Measurements from ENCODE around the gene LTBP3. TPM values are rescaled to one million over a fixed set of nuclear protein-coding genes. Genes with fewer than 3 reads are reported as not detected.

LTBP3 gene
- total and polyA plus RNA-seq, 3 donors from 2014 or later: 58.1 to 126 (median 112) TPM

GRCh38 chr11:65599216-65599954 lies 41.2 kb upstream of the LTBP3 start:
- no peaks in the 10 kb centered on the region for H3K27me3 ChIP-seq
- H3K36me3 ChIP-seq (ENCODE audit: low read depth, missing control alignments): no peaks in the 10 kb centered on the region
- 85 to 87% methylated on average over 16 to 49 of the region's 49 CpGs for WGBS, 2 donors
- H3K4me1 ChIP-seq: no peaks in the 10 kb centered on the region
- H3K4me3 ChIP-seq: no peak overlapping the region
- no peak overlapping the region for H3K27ac ChIP-seq
- TF ChIP-seq, protein P1, sequence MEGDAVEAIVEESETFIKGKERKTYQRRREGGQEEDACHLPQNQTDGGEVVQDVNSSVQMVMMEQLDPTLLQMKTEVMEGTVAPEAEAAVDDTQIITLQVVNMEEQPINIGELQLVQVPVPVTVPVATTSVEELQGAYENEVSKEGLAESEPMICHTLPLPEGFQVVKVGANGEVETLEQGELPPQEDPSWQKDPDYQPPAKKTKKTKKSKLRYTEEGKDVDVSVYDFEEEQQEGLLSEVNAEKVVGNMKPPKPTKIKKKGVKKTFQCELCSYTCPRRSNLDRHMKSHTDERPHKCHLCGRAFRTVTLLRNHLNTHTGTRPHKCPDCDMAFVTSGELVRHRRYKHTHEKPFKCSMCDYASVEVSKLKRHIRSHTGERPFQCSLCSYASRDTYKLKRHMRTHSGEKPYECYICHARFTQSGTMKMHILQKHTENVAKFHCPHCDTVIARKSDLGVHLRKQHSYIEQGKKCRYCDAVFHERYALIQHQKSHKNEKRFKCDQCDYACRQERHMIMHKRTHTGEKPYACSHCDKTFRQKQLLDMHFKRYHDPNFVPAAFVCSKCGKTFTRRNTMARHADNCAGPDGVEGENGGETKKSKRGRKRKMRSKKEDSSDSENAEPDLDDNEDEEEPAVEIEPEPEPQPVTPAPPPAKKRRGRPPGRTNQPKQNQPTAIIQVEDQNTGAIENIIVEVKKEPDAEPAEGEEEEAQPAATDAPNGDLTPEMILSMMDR (IDR thresholded peaks at IDR 0.05): no peak
- no peak for TF ChIP-seq POLR2A (IDR thresholded peaks at IDR 0.05)
- intact Hi-C loops (cut with DNase I; ENCODE audit: low total_unique reads): no loop called here
- H3K9me3 ChIP-seq: no peaks in the 10 kb centered on the region
- no peak for DNase-seq

GRCh38 chr11:65598258-65598699 lies 40.1 kb upstream of the LTBP3 start:
- H3K27ac ChIP-seq: no peak overlapping the region
- H3K9me3 ChIP-seq: no peaks in the 10 kb centered on the region
- H3K36me3 ChIP-seq (ENCODE audit: low read depth, missing control alignments): no peaks in the 10 kb centered on the region
- H3K4me3 ChIP-seq: no peak overlapping the region
- DNase-seq: no peak
- intact Hi-C loops (cut with DNase I; ENCODE audit: low total_unique reads): no loop called here
- no peak for TF ChIP-seq POLR2A (IDR thresholded peaks at IDR 0.05)
- TF ChIP-seq, protein P1 (IDR thresholded peaks at IDR 0.05): no peak
- no peaks in the 10 kb centered on the region for H3K27me3 ChIP-seq
- H3K4me1 ChIP-seq: peaks cover 4% of the 10 kb centered on the region
- WGBS, 2 donors: 84 to 90% methylated on average over 2 to 16 of the region's 16 CpGs

- intact Hi-C loops (cut with DNase I; ENCODE audit: low total_unique reads): no loop called here
- 79 to 81% methylated on average over 6 of the region's 6 CpGs for WGBS, 2 donors
- H3K9me3 ChIP-seq: no peaks in the 10 kb centered on the region
Measured at GRCh38 chr11:65596520-65596919, 38.4 kb upstream of the LTBP3 start.

DNA sequence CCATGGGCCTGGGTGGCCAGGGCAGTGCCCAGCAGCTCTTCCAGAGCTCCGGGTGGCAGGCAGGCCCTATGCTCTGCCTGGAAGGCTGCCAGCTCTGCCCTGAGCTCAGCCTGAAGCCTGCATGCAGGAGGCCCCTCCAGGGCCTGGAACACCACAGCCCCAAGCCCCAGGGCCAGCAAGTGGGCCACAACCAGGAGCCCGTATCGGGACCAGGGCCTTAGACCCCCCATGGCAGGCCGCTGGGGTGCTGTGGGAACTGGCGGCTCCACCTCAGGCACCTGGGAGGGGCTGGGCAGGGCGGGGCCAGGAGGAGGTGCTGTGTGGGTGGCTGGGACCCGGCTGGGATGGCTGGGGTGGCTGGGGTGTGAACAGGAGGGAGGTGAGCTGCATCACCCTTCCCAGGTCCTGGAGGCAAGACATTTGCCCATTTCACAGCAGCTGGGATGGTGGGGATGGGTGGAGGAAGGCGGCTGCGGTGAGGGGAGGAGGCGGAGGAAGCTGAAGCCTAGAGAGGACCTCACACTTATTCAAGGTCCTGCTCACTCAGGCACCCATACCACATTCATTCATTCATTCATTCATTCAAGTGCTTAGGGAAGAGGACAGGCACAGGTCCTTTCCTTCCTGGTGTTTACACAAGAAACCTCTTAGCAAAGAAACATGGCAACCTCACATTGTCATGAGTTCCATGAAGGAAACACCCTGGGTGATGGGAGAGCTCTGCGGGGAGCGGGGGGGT lies 37.6 kb upstream of the LTBP3 start, which contains the start of gene KCNK7:
TSS of gene KCNK7 (minus strand) at position 258 of the 739 bp plus-strand sequence. CDS start at position 230, 28 bp downstream.
- TF ChIP-seq, protein P1 (IDR thresholded peaks at IDR 0.05): no peak
- TF ChIP-seq POLR2A (IDR thresholded peaks at IDR 0.05): no peak
- Histone ChIP-seq H3K4me3 (no peak within 1 kb of the TSS), H3K9me3 (no peaks in the 10 kb centered on the region), H3K36me3 (ENCODE audit: low read depth, missing control alignments) (no peaks in the 10 kb centered on the region), H3K27ac (no peak within 1 kb of the TSS), H3K4me1 (peaks cover 4% of the 10 kb centered on the region), H3K27me3 (no peaks in the 10 kb centered on the region)
- WGBS, 2 donors: 77 to 90% methylated on average over 9 to 12 of the region's 12 CpGs
- no peak for DNase-seq
- intact Hi-C loops (cut with DNase I; ENCODE audit: low total_unique reads): no loop called here

More at GRCh38 chr11:65596520-65596919, 38.4 kb upstream of the LTBP3 start:
- DNase-seq: no peak
- no peaks in the 10 kb centered on the region for H3K27me3 ChIP-seq
- no peak overlapping the region for H3K27ac ChIP-seq
- peaks cover 4% of the 10 kb centered on the region for H3K4me1 ChIP-seq
- no peak for TF ChIP-seq POLR2A (IDR thresholded peaks at IDR 0.05)
- TF ChIP-seq, protein P1 (IDR thresholded peaks at IDR 0.05): no peak
- no peaks in the 10 kb centered on the region for H3K36me3 ChIP-seq (ENCODE audit: low read depth, missing control alignments)
- H3K4me3 ChIP-seq: no peak overlapping the region
